Ovary (tissue), 9 donors: ENCODE results near the gene HPCAL4. TPM values are rescaled to one million over a fixed set of nuclear protein-coding genes. Genes with fewer than 3 reads are reported as not detected.

Source experiments
- DNase-seq, 5 donors: peaks; one replicate each; pipeline ENCODE4 v3.0.0-alpha.2; 2019 to 2020
- H3K27ac ChIP-seq, 2 donors: fragments of 200-600 bp; one replicate each; pipeline versions ENCODE4 v1.5.1 to v1.8.0; 2019 to 2022
- H3K27me3 ChIP-seq: fragments of 200-600 bp; one replicate; pipeline ENCODE4 v1.8.0; 2022
- H3K36me3 ChIP-seq: fragments of 200-600 bp; sonication (generic); one replicate; pipeline ENCODE4 v1.5.1; 2019
- H3K4me1 ChIP-seq: one replicate; pipeline ENCODE4 v1.8.1; 2013; ENCODE audit warnings: mild to moderate bottlenecking, moderate library complexity; ENCODE audit not compliant: insufficient read depth
- H3K4me3 ChIP-seq: fragments of 200-600 bp; sonication (generic); one replicate; pipeline ENCODE4 v1.5.1; 2017
- H3K9me3 ChIP-seq, 2 donors: fragments of 200-600 bp in 1 of 2; sonication (generic) in 1 of 2; one replicate each; pipeline versions ENCODE4 v1.5.1 to v1.8.1; 2013 to 2019; ENCODE audit warnings: mild to moderate bottlenecking in 1 of 2, moderate library complexity in 1 of 2
- EP300 ChIP-seq: sonication (generic); formaldehyde crosslinking; IDR thresholded peaks from one replicate; pipeline ENCODE4 v1.6.1; 2017; ENCODE audit warnings: antibody characterized with exemption
- POLR2A ChIP-seq: fragments of 450-650 bp; IDR thresholded peaks from one replicate; pipeline ENCODE4 v1.6.1; 2017; ENCODE audit warnings: antibody characterized with exemption, mild to moderate bottlenecking, moderate library complexity
- WGBS, 3 donors: extraction: QIAGEN DNeasy Blood & Tissue Kit in 1 of 3; methylation state at CpG; one replicate each; pipeline versions ENCODE4 v1.1.5 to v1.1.7; 2013 to 2017; 5-methylcytosine and 5-hydroxymethylcytosine counted together
- intact Hi-C, 4 donors: fragments of 100-400 bp; cut with DNase I; formaldehyde crosslinking; loops; one replicate each; pipeline versions ENCODE4 v1.11.0 to v1.15.1; 2022 to 2023
- polyA plus RNA-seq, 2 donors: library from polyadenylated mRNA; stranded (reverse); fragments of 200-250 nt in 1 of 2; fragments of 350-450 nt in 1 of 2; fragmentation: Illumina TruSeq in 1 of 2; extraction: RNeasy Lipid Tissue Mini Kit (QIAGEN cat#74804) in 1 of 2; gene quantifications; one replicate each; pipeline ENCODE4 v1.2.3, GENCODE V29; 2013 to 2014
- total RNA-seq, 7 donors: library from RNA; depleted of rRNA in 2 of 7; stranded (reverse); fragments of >200 nt in 2 of 7; fragmentation: NEBNext Ultra II Directional in 3 of 7; extraction: Animal tissue kit (Norgen Biotek cat#: 25700) in 3 of 7; gene quantifications; one replicate each; pipeline versions ENCODE4 v1.1.0 to v1.2.4, GENCODE V29; 2016 to 2023
- TF ChIP-seq, protein P1 (sequence below), 3 donors: fragments of 450-650 bp in 2 of 3; fragments of 200-600 bp in 1 of 3; IDR thresholded peaks; one replicate each; pipeline versions ENCODE4 v1.5.1 to v1.8.0; 2016 to 2022; ENCODE audit warnings: antibody characterized with exemption in 3 of 3, mild to moderate bottlenecking in 1 of 3
- donor health status: DM: no; HTN: no; CAD: no; lungs with moderate emphysema.
- donor health status: DM: no; HTN: no; CAD: no.
- donor health status: Bipolar disorder and iron deficiency.
- donor health status: DM: yes; HTN: yes; CAD: no.
- donor health status: DM: no; HTN: no; CAD: no.
- donor health status: DM: yes; HTN: yes; CAD: no.

Gene HPCAL4
- total and polyA plus RNA-seq, 9 donors, result 0.88 to 11.1 (median 3.1) TPM

DNA sequence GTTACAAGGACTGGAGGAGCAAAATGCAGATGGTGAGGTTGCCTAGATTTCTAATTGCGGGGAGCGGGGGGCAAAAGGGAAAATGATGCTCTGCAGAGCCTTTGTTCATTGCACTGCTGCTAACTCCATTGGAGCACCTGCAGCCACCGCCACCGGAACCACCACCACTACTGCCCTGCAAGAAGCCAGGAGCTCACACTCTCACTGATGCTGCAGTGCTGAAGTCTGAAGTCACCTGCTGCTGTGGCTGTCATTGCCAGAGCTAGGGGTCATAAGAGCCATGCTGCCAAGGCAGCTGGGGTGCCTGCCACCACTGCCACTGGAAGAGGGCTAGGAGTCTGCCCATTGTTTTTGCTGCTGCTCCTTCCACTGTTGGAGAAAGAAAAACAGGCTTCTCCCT lies 7.3 kb upstream of the HPCAL4 start:
- no peaks in the 10 kb centered on the region for H3K36me3 ChIP-seq
- H3K4me1 ChIP-seq, result peaks cover 5% of the 10 kb centered on the region
- H3K27me3 ChIP-seq, result no peaks in the 10 kb centered on the region
- 97 to 99% (median 98%) methylated on average over 4 of the region's 4 CpGs for WGBS, 3 donors
- no peak overlapping the region for H3K27ac ChIP-seq
- TF ChIP-seq, protein P1, sequence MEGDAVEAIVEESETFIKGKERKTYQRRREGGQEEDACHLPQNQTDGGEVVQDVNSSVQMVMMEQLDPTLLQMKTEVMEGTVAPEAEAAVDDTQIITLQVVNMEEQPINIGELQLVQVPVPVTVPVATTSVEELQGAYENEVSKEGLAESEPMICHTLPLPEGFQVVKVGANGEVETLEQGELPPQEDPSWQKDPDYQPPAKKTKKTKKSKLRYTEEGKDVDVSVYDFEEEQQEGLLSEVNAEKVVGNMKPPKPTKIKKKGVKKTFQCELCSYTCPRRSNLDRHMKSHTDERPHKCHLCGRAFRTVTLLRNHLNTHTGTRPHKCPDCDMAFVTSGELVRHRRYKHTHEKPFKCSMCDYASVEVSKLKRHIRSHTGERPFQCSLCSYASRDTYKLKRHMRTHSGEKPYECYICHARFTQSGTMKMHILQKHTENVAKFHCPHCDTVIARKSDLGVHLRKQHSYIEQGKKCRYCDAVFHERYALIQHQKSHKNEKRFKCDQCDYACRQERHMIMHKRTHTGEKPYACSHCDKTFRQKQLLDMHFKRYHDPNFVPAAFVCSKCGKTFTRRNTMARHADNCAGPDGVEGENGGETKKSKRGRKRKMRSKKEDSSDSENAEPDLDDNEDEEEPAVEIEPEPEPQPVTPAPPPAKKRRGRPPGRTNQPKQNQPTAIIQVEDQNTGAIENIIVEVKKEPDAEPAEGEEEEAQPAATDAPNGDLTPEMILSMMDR (IDR thresholded peaks at IDR 0.05), result no peak
- TF ChIP-seq POLR2A, result no peak
- TF ChIP-seq EP300, result no peak
- DNase-seq, result no peak
- intact Hi-C loops, result no loop called here
- H3K9me3 ChIP-seq, result no peaks in the 10 kb centered on the region
- no peak overlapping the region for H3K4me3 ChIP-seq

- H3K36me3 ChIP-seq, result no peaks in the 10 kb centered on the region
- H3K27me3 ChIP-seq, result no peaks in the 10 kb centered on the region
- H3K9me3 ChIP-seq, result no peaks in the 10 kb centered on the region
- DNase-seq, result no peak
- intact Hi-C loops, result no loop called here
- 29 to 71% (median 60%) methylated on average over 1 of the region's 1 CpG for WGBS, 3 donors
- H3K4me1 ChIP-seq, result peaks cover 3% of the 10 kb centered on the region
- no peak overlapping the region for H3K4me3 ChIP-seq
- H3K27ac ChIP-seq, result no peak overlapping the region
- TF ChIP-seq POLR2A (no peak), EP300 (no peak)
- TF ChIP-seq, protein P1 (IDR thresholded peaks at IDR 0.05), result no peak
Observed at GRCh38 chr1:39696448-39696847, 5.2 kb upstream of the HPCAL4 start.

GRCh38 chr1:39695016-39695415 lies 3.8 kb upstream of the HPCAL4 start:
- no peak for DNase-seq
- Histone ChIP-seq H3K27me3 (no peaks in the 10 kb centered on the region), H3K9me3 (no peaks in the 10 kb centered on the region), H3K27ac (no peak overlapping the region), H3K4me3 (no peak overlapping the region), H3K36me3 (no peaks in the 10 kb centered on the region), H3K4me1 (peaks cover 6% of the 10 kb centered on the region)
- TF ChIP-seq, protein P1 (IDR thresholded peaks at IDR 0.05), result no peak
- TF ChIP-seq POLR2A (no peak), EP300 (no peak)
- intact Hi-C loops, result no loop called here
- WGBS, 3 donors, result 26 to 29% (median 27%) methylated on average over 1 of the region's 1 CpG

GRCh38 chr1:39694026-39694425 lies 2.8 kb upstream of the HPCAL4 start:
- H3K9me3 ChIP-seq, result no peaks in the 10 kb centered on the region
- H3K27ac ChIP-seq, result no peak overlapping the region
- H3K36me3 ChIP-seq, result no peaks in the 10 kb centered on the region
- 96 to 100% (median 100%) methylated on average over 1 of the region's 1 CpG for WGBS, 3 donors
- no peaks in the 10 kb centered on the region for H3K27me3 ChIP-seq
- no peak overlapping the region for H3K4me3 ChIP-seq
- DNase-seq, result no peak
- TF ChIP-seq POLR2A (no peak), EP300 (no peak)
- TF ChIP-seq, protein P1 (IDR thresholded peaks at IDR 0.05), result no peak
- intact Hi-C loops, result no loop called here
- peaks cover 6% of the 10 kb centered on the region for H3K4me1 ChIP-seq
